A172 (cell line): ENCODE results near the gene MALT1. TPM values are rescaled to one million over a fixed set of nuclear protein-coding genes. Genes with fewer than 3 reads are reported as not detected.
"Not testable (repeated sequence)": the region's sequence is repeated elsewhere in the genome, so short reads cannot be mapped to it uniquely, and the experiment has no call there.

Experiments used
- DNase-seq: peaks from one replicate; pipeline ENCODE4 v3.0.0-alpha.2; 2015; ENCODE audit warnings: low spot score
- total RNA-seq: library from RNA; depleted of rRNA; stranded (reverse); fragments of >200 nt; shearing (Covaris generic); gene quantifications from 2 replicates; pipeline ENCODE4 v1.2.3, GENCODE V29; 2014

MALT1 gene
- total RNA-seq, 1 experiment from 2014 or later: 69.0 TPM

DNA sequence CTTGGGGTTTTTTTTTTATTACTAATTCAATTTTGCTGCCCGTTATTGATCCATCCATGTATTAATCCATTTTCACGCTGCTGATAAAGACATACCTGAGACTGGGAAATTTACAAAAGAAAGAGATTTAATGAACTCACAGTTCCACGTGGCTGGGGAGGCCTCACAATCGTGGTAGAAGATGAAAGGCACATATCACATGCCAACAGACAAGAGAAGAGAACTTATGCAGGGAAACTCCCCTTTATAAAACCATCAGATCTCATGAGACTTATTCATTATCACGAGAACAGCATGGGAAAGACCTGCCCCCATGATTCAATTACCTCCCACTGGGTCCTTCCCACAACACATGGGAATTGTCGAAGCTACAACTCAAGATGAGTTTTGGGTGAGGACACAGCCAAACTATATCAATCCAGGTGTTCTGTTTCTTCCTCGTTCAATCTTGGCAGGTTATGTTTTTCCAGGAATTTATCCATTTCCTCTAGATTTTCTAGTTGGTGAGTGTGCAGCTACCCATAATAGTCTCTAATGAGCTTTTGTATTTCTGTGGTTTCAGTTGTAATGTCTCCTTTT is 18.0 kb upstream of the MALT1 start:
- DNase-seq: not testable (repeated sequence)

DNA sequence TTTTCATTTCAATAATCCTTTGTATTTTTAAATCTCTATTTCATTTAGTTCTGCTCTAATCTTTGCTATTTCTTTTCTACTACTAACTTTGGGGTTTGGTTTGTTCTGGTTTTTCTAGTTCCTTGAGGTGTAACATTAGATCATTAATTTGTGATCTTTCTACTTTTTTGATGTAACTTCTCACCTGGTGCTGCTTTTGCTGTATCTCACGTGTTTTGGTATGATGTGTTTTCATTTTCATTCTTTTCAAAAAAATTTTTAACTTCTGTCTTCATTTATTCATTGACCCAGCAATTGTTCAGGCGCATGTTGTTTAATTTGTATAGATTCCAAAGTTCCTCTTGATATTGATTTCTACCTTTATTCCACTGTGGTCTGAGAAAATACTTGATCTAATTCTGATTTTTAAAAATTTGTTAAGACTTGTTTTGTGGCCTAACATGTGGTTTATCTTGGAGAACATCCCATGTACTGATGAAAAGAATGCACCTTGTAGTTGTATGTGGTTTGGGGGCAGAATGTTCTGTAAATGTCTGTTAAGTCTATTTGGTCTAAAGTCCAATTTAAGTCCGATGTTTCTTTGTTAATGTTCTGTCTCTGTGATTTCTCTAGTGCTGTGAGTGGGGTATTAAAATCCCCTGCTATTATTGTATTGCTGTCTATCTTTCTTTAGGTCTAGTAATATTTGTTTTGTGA is 17.3 kb upstream of the MALT1 start:
- DNase-seq: no peak

DNA sequence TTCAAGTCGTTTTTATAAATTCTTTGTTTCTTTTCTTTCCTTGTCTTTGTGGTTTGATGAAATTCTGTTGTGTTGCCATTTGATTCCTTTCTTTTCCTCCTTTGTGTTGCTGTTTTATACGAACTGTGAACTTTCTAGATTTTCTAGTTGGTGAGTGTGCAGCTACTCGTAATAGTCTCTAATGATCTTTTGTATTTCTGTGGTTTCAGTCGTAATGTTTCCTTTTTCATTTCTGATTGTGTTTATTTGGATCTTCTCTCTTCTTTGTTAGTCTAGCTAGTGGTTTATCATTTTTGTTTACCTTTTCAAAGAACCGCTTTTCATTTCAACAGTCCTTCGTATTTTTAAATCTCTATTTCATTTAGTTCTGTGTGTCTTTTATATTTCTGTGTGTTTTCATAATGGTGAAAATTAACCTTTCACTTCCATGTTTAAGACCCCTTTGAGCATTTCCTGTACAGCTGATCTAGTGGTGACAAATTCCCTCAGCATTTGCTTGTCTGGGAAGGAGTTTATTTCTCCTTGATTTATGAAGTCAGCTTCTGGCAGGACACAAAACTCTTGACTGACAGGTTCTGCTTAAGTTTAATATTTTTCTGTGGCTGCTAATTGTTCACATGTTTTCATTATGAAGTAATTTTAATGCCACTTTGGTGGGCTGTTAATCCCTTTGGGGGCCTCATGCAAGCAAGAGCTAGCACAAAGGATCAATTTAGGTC is 16.2 kb upstream of the MALT1 start:
- no peak for DNase-seq

- no peak for DNase-seq
These were observed 14.2 kb upstream of the MALT1 start for GRCh38 chr18:58657081-58657480.

DNA sequence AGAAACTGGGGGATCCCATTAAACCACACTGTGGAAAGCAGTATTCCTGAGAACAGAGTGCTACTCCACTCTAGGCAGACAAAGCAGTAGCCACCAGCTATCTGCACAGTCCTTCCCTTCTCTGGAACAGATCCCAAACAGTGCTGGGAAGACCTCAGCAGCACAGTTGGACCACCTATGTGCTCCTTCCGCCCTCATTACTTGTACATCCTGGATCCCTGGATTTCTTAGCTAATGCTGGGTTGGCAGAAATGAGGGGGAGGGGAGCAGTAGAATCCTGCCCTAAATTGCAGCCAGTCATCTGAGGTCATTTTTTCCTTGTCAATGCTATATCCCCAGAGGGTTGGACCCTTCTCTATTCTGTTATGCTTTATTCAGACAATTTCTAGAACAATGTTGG is 13.8 kb upstream of the MALT1 start:
- DNase-seq: no peak

GRCh38 chr18:58659691-58660090 is 11.6 kb upstream of the MALT1 start:
- no peak for DNase-seq

GRCh38 chr18:58660915-58661314 is 10.3 kb upstream of the MALT1 start:
- no peak for DNase-seq

DNA sequence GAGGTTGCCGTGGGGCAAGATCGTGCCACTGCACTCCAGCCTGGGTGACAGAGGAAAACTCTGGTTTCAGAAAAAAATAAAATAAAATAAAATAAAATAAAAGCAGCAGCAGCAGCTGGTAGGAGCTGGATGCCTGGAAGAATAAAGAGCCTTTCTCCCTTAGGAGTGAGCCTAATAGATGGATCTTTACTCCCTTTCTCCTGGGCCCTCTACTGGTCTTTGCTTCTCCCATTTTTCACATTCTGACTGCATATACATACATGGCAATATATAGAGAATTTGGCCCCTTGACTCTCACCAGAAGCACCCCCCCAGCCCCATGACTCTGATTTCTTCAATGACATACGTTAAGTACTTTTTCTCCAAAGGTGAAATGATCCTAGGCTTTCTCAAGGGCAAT is 9.8 kb upstream of the MALT1 start:
- DNase-seq: no peak

GRCh38 chr18:58662118-58662517 is 9.1 kb upstream of the MALT1 start:
- no peak for DNase-seq

DNA sequence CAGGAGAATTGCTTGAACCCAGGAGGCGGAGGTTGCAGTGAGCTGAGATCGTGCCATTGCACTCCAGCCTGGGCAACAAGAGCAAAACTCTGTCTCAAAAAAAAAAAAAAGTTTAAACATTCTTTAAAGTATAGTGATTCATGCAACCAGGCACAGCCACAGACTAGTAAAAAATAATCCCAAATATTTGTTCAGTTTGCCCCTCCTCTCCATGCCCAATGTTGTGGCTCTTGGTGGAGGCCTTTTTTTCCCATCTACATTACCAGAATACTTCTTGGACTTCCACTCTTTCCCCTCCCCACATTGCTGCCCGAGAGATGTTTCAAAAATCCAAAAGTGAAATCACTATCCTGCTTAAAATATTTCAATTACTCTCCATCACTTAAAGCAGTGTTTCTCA is 5.1 kb upstream of the MALT1 start:
- DNase-seq: no peak

DNA sequence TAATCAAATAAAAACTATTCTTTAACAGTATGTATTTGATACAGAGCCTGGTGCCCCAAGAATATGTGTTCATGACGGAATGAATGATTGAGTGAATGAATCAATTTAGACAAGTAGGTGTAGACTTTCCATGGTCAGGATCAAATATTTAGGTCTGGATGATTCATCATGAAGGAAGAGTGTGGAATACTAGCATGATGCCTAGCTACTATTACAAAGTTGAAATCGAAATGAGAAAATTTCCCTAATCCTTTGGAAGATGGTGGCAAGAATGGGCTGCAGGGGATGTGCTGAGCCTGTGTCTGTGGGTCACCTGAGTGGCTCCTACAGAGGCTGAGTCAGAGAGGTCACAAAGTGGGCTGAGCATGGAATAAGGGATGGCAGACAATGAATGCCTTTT is 3.1 kb upstream of the MALT1 start:
- no peak for DNase-seq

DNA sequence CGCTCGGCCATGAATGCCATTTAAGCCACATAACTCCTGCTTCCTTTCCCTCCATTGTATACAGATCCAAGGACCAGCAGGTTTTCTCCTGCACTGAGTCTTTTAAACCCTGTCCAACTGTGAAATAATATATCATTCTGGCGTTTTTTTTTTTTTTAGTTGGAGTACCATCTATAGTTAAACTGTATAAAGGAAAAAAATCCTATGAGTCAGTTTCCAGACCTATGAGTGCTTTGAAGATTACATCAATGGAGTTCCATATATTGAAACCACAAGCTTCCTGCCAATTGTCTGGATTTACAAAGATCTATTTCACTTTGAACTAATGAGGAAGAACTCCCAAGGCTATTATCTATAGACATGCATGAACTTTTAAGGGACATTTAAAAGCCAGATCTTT is 2.4 kb upstream of the MALT1 start:
- DNase-seq: peak; percentile 66

DNA sequence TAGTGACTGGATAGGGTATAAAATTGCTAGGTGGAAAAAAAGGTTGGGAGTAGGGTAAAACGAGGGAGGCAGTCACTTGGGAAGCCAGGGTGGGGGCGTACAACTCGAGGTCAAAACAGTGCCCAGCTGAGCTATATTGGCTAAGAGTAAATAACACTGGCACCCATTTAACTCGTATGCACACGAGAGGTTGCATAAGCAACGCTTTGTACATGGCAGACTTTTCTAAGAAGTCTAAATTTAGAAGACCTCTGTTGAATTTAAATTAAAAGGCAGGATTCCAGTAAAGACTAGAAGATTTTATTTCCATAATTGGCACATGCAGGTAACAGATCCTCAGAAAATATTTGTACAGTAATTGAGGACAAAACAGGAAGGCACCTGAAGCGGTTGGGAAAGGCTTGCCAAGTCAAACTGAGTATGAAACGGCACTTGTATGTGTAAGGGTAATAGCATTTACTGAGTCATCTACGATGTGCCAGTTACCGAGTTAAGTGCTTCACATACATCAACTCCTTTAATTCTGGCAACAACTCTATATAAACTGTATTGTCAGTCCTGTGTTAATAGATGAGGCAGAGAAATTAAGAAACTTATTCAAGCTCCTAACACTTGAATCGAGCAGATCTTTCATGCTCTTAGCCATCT is 1.4 kb upstream of the MALT1 start:
- DNase-seq: peak; percentile 73

DNA sequence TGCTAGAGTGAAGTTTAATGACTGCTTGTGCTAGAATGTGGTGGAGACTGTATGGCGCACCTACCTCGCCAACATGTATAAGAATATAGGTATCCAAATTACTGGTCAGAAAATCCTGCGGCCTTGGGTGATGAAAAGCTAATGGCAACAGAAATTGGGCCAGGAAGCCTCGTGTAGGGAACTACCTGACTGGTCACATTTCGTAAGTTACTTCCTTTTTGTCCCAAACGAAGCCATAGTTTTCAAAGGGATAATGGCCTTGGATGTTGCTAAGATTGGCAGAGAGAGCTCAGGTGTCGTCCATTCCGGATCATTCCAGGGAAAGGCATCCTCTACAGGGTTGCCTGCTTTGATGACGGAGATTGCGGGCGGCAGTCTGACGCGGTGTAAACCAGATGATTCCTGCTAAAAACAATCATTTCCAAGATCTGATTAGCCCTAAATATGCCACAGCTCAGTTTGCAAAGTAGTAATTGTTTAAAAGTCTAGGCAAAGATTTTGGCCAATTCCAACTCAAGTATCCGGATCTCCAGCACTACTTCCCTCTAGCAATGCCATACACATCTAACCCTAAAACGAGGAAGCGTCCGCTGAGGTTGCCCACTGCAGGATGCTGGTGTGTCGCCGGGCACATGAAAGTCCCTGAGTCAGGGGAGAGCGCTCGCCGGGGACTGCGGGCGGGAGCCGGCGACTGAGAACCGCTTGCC is 708 bp upstream of the MALT1 start:
- DNase-seq: no peak

- no peak for DNase-seq
These were observed 633 bp downstream of the MALT1 start for GRCh38 chr18:58671632-58672564.

GRCh38 chr18:58674159-58674558 is 2.9 kb downstream of the MALT1 start:
- DNase-seq: no peak

DNA sequence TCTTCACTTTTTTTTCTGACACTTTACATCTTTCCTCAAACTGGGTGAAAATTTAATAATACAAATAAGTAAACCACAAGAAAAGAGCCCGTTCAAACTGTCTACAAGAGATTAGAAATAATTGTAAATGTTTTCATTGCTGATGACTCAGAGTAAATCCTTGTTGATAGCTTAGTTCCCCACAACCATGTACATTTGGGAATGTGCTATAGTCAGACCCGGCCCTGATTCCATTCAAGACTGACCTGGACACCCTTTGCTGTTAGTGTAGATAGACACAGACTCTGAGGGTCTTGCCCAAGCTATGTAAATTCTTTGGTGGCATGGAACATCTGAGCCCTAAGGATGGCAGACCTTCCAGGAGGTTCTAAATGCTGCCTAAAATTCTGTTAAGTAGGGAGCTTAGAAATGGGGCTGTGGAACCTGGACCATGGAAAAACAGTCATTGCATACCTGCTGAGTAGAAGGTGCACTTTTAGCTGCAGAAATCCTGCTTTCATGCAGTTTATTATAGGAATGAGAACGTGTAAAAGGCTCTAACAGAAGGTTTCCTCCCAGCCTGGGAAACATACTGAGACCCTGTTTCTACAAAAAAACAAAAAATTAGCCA is 3.7 kb downstream of the MALT1 start:
- no peak for DNase-seq

DNA sequence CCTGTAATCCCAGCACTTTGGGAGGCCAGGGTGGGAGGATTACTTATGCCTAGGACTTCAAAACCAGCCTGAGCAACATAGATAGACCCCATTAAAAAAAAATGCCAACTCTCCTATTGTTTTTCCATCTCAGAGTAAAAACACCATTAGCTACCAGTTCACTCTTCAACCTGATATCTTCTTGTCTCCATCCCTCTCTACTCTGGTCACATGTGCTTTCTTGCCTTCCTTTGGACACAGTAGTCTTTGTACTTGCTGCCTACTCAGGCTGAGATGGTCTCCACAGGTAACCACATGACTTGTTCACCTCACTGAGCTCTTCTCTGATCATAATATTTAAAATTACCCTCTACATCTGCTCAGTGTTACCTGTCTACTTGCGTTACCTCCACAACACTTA is 5.0 kb downstream of the MALT1 start:
- DNase-seq: no peak

DNA sequence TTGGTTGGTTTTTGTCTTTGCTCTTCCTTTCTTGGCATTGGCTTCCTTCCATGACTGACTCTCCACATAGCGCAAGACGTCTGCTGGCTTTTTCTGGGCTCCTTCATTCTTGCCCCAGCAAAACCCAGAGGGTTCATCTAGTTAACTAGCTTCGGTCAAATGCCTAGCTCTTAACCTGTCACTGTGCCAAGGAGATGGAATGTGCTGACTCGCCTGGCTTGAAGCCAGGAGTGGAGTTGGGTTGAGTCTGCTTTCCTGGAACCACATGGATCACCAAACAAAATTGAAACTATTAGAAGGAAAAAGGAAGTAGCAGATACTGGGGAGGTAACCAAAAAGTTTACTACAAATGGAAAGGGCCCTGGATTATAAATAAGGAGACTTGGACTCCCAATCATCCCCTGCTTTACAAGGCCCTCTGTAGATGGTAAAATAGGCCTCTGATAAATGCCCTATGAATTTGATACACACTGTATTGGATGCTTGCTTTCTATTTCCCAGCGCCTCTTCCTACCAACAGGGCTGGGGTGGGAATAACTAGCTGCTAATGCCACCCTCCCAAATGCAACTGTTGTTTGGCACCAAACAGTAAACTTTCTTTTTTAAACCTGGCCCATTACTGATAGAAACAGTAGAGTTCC is 11.3 kb downstream of the MALT1 start:
- peak; percentile 49 for DNase-seq

- no peak for DNase-seq
These were observed 16.6 kb downstream of the MALT1 start for GRCh38 chr18:58687871-58688308.
